ENCODE measurements around the gene SNAPIN. TPM values are rescaled to one million over a fixed set of nuclear protein-coding genes. Genes with fewer than 3 reads are reported as not detected.

SNAPIN gene
- polyA plus RNA-seq, 1 of the 3 experiments (the other 2 are of a cell fraction), result 57.6 TPM

DNA sequence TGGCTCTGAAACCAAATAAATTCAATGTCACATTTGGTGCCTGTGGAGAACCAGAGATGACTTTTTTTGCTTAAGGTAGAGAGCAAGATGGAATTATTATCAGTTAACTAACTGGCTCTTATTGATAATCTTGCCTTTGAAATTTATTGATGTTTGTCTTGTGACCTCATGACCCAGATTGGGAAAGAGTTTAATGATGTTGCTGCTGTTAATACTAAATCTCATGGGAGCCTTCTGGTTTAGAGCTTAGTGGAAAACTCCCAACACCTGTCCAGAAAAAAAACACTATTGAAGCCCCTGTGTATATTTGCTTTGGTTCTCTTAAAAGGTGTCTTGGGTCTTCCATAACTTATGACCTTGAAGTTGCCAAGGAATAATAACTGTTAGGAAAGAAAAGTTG, 14.7 kb upstream of the SNAPIN start:
- peaks cover 35% of the 10 kb centered on the region for H3F3A ChIP-seq (replicated peaks; ENCODE audit: insufficient read depth)
- H3K79me2 ChIP-seq (ENCODE audit: insufficient read depth), result peaks cover 44% of the 10 kb centered on the region
- H3K27me3 ChIP-seq (ENCODE audit: insufficient read depth), result no peaks in the 10 kb centered on the region
- no peak overlapping the region for H3K4me2 ChIP-seq
- TF ChIP-seq MEF2A (IDR thresholded peaks at IDR 0.05; ENCODE audit: borderline replicate concordance, low read depth) (no peak), FOXJ3 (CRISPR knock-in tag; IDR thresholded peaks at IDR 0.05) (no peak), RXRA (IDR thresholded peaks at IDR 0.05; ENCODE audit: borderline replicate concordance, low read depth) (no peak), CHD2 (IDR thresholded peaks at IDR 0.05; ENCODE audit: low read length, partially characterized antibody) (no peak)
- TF ChIP-seq, protein P1, sequence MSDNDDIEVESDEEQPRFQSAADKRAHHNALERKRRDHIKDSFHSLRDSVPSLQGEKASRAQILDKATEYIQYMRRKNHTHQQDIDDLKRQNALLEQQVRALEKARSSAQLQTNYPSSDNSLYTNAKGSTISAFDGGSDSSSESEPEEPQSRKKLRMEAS (IDR thresholded peaks at IDR 0.05; ENCODE audit: low read depth), result no peak
- TF ChIP-seq, protein P2, sequence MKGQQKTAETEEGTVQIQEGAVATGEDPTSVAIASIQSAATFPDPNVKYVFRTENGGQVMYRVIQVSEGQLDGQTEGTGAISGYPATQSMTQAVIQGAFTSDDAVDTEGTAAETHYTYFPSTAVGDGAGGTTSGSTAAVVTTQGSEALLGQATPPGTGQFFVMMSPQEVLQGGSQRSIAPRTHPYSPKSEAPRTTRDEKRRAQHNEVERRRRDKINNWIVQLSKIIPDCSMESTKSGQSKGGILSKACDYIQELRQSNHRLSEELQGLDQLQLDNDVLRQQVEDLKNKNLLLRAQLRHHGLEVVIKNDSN (IDR thresholded peaks at IDR 0.05; ENCODE audit: borderline replicate concordance, low read depth), result no peak
- TF ChIP-seq, protein P3, sequence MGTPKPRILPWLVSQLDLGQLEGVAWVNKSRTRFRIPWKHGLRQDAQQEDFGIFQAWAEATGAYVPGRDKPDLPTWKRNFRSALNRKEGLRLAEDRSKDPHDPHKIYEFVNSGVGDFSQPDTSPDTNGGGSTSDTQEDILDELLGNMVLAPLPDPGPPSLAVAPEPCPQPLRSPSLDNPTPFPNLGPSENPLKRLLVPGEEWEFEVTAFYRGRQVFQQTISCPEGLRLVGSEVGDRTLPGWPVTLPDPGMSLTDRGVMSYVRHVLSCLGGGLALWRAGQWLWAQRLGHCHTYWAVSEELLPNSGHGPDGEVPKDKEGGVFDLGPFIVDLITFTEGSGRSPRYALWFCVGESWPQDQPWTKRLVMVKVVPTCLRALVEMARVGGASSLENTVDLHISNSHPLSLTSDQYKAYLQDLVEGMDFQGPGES (IDR thresholded peaks at IDR 0.05; ENCODE audit: low read depth, low read length), result no peak
- no peak for DNase-seq
- H3K27ac ChIP-seq (ENCODE audit: low read depth in 2 of 2, low read length in 1 of 2), result no peak overlapping the region
- H3K9ac ChIP-seq, result no peak overlapping the region
- H3K36me3 ChIP-seq (replicated peaks in 1 of 2; ENCODE audit: control insufficient read depth in 1 of 2, insufficient read depth in 2 of 2, low read length in 1 of 2), result peaks cover 66 to 75% of the 10 kb centered on the region in 2 experiments
- no peaks in the 10 kb centered on the region for H4K20me1 ChIP-seq (ENCODE audit: insufficient read depth)
- no peaks in the 10 kb centered on the region for H3K9me3 ChIP-seq
- no peak overlapping the region for H3K4me3 ChIP-seq (ENCODE audit: low read depth in 2 of 2, low read length in 1 of 2)
- H3K9me2 ChIP-seq, result no peaks in the 10 kb centered on the region
- CTCF ChIA-PET, result interaction anchor here (0.8 to 2.0 kb wide), 4 partner anchors 10 to 133 kb away, joined by 3 to 16 read pairs (median 4); partner anchors contain the start of genes CHTOP and SNAPIN
- POLR2A ChIA-PET, result interaction anchor here (6.4 kb wide), 1 partner anchor 9 kb away, joined by 32 read pairs; the partner anchor contains the start of gene CHTOP
- no peaks in the 10 kb centered on the region for H3K4me1 ChIP-seq (ENCODE audit: control insufficient read depth in 1 of 2, insufficient read depth in 2 of 2, low read depth in 1 of 2, low read length in 1 of 2)
- no peak overlapping the region for H2AFZ ChIP-seq (ENCODE audit: low read depth)

DNA sequence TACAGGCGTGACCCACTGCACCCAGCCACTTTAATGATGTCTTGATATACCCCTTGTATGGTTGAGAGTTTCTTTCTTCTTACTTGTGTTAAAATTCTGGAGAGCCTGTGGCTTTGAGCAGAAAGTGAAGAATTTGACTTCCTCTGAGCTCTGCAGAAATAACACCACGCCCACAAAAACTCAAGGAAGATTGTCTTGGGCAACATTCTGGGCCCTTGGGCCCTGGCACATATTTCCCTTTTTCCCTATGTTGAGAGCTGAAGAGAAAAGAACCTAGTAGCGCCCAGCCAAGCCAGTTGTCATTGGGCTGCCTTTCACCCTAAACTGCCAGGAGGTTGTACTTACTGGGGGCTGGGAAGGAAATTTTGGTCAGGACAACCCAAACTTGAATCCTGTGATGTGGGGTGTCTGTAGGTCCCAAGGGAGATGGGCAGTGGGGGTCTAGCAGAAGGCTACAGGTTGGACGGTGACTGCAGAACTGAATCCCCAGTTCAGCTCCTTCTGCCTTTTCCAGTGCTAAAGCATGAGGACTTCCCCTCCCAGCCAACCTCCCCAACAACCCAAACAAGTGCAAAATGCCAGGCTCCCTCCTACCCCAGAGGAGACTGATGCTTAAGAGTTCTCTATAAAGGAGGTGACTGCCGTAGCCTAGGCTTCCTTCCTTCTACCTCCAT, 11.7 kb upstream of the SNAPIN start:
- Histone ChIP-seq H3K9ac (no peak overlapping the region), H3F3A (replicated peaks; ENCODE audit: insufficient read depth) (peaks cover 30% of the 10 kb centered on the region), H3K9me3 (no peaks in the 10 kb centered on the region), H3K79me2 (ENCODE audit: insufficient read depth) (peaks cover 21% of the 10 kb centered on the region), H3K27me3 (ENCODE audit: insufficient read depth) (no peaks in the 10 kb centered on the region), H4K20me1 (ENCODE audit: insufficient read depth) (no peaks in the 10 kb centered on the region), H3K36me3 (replicated peaks in 1 of 2; ENCODE audit: control insufficient read depth in 1 of 2, insufficient read depth in 2 of 2, low read length in 1 of 2) (peaks cover 44 to 47% of the 10 kb centered on the region in 2 experiments), H3K4me1 (ENCODE audit: control insufficient read depth in 1 of 2, insufficient read depth in 2 of 2, low read depth in 1 of 2, low read length in 1 of 2) (peaks cover 0 to 10% of the 10 kb centered on the region in 2 experiments; a peak in 1 of 4 replicates), H3K4me2 (no peak overlapping the region), H3K9me2 (no peaks in the 10 kb centered on the region), H3K4me3 (ENCODE audit: low read depth in 2 of 2, low read length in 1 of 2) (no peak overlapping the region), H2AFZ (ENCODE audit: low read depth) (no peak overlapping the region), H3K27ac (ENCODE audit: low read depth in 2 of 2, low read length in 1 of 2) (no peak overlapping the region)
- ChIA-PET POLR2A (interaction anchor here (1.0 to 6.4 kb wide), 3 partner anchors 9 to 12 kb away, joined by 4 to 32 read pairs (median 5); partner anchors contain the start of gene CHTOP), CTCF (interaction anchor here (0.9 to 1.0 kb wide), 3 partner anchors 12 to 339 kb away, joined by 3 read pairs; partner anchors contain the start of gene RAB13)
- no peak for DNase-seq
- TF ChIP-seq SIN3A (IDR thresholded peaks at IDR 0.05; ENCODE audit: borderline replicate concordance, low read depth, low read length), result no peak
- no peak for TF ChIP-seq YY1 (IDR thresholded peaks at IDR 0.05; ENCODE audit: low read depth)
- TF ChIP-seq POLR2AphosphoS5 (IDR thresholded peaks at IDR 0.05; ENCODE audit: low read depth, low read length), result 0 out of 2 replicates have a peak, but pooled peaks have one; percentile 36
- no peak for TF ChIP-seq RAD21 (IDR thresholded peaks at IDR 0.05; ENCODE audit: low read length)
- 98% methylated on average over 5 of the region's 5 CpGs for WGBS (ENCODE audit: low lambda C conversion rate)
